Measurements from ENCODE around the gene LRMDA. TPM values are rescaled to one million over a fixed set of nuclear protein-coding genes. Genes with fewer than 3 reads are reported as not detected.

LRMDA gene
- total RNA-seq, 1 experiment from 2014 or later = 4.8 TPM

DNA sequence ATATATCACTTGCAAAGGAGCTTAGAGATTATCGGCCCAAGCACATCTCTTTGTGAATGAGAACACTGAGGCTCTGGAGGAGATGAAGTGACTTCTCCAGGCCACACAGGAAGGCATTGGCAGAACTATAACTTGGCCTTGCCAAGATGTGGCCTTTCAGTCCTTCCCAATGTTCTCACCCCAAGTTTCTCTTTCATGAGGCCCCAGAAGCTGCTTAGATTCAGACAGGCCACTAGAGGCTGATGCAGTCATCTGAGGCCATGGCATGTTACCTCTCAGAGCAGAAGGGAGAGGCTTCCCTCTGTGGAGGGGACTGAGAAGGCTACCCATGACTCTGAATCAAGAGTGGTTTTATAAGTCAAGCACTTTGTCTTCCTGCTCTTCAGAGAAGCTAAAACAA lies 1003.7 kb downstream of the LRMDA start:
- no peak for DNase-seq (ENCODE audit: low read depth, low spot score)
- ATAC-seq = no peak
- POLR2A ChIA-PET = no interaction called here

More for the DNA sequence above, 1003.7 kb downstream of the LRMDA start:
- H3K27me3 ChIP-seq (ENCODE audit: insufficient read depth, low read length) = peaks cover 9% of the 10 kb centered on the region; the same call in 1 of the 2 replicates
- H4K20me1 ChIP-seq (ENCODE audit: insufficient read depth) = no peaks in the 10 kb centered on the region
- ChIA-PET CTCF (no interaction called here), RAD21 (ENCODE audit: low non-redundant PET in 1 of 2, low total read pairs in 2 of 2, uncharacterized antibody in 2 of 2, unreplicated experiment in 2 of 2) (no interaction called here)
- no peak overlapping the region for H3K4me2 ChIP-seq (ENCODE audit: low read length)
- H3K27ac ChIP-seq (ENCODE audit: low read depth, low read length) = no peak overlapping the region
- H3K79me2 ChIP-seq (ENCODE audit: insufficient read depth, low read length) = no peaks in the 10 kb centered on the region
- H3K4me3 ChIP-seq (replicated peaks in 1 of 2; ENCODE audit: low read depth in 1 of 2, low read length in 2 of 2) = no peak overlapping the region
- H3K36me3 ChIP-seq (ENCODE audit: control insufficient read depth in 1 of 2, insufficient read depth in 2 of 2, low read length in 2 of 2) = no peaks in the 10 kb centered on the region
- BruUV-seq (replicated peaks) = no TSS peak
- peaks cover 0 to 15% of the 10 kb centered on the region in 2 experiments; a peak in 2 of 4 replicates for H3K4me1 ChIP-seq (ENCODE audit: control insufficient read depth in 1 of 2, insufficient read depth in 2 of 2, low read length in 2 of 2)
- H3K9me3 ChIP-seq (ENCODE audit: control insufficient read depth in 1 of 2, insufficient read depth in 1 of 2, low read depth in 1 of 2, low read length in 2 of 2) = no peaks in the 10 kb centered on the region
- H3K9ac ChIP-seq (ENCODE audit: low read length) = no peak overlapping the region
- no peaks in the 10 kb centered on the region for H3K9me2 ChIP-seq (ENCODE audit: insufficient read depth)
- intact Hi-C loops (cut with micrococcal nuclease) = no loop called here
- H2AFZ ChIP-seq (ENCODE audit: low read depth, low read length, poor library complexity, severe bottlenecking) = no peak overlapping the region
- TF ChIP-seq, protein P1, sequence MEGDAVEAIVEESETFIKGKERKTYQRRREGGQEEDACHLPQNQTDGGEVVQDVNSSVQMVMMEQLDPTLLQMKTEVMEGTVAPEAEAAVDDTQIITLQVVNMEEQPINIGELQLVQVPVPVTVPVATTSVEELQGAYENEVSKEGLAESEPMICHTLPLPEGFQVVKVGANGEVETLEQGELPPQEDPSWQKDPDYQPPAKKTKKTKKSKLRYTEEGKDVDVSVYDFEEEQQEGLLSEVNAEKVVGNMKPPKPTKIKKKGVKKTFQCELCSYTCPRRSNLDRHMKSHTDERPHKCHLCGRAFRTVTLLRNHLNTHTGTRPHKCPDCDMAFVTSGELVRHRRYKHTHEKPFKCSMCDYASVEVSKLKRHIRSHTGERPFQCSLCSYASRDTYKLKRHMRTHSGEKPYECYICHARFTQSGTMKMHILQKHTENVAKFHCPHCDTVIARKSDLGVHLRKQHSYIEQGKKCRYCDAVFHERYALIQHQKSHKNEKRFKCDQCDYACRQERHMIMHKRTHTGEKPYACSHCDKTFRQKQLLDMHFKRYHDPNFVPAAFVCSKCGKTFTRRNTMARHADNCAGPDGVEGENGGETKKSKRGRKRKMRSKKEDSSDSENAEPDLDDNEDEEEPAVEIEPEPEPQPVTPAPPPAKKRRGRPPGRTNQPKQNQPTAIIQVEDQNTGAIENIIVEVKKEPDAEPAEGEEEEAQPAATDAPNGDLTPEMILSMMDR (IDR thresholded peaks at IDR 0.05 in 2 of 3, conservative IDR thresholded peaks at IDR 0.05 in 1 of 3; ENCODE audit: borderline replicate concordance in 1 of 3, insufficient read depth in 1 of 3, low read depth in 2 of 3, low read length in 2 of 3) = no peak
- TF ChIP-seq YY1 (IDR thresholded peaks at IDR 0.05; ENCODE audit: extremely low read depth, insufficient replicate concordance, low read depth, low read length) (no peak), SP1 (IDR thresholded peaks at IDR 0.05; ENCODE audit: low read depth) (no peak), CBX3 (IDR thresholded peaks at IDR 0.05; ENCODE audit: low read depth) (no peak), FOSL1 (IDR thresholded peaks at IDR 0.05; ENCODE audit: low read depth) (no peak), SIN3A (IDR thresholded peaks at IDR 0.05; ENCODE audit: low read depth) (no peak), ZBTB33 (IDR thresholded peaks at IDR 0.05; ENCODE audit: extremely low read depth, insufficient replicate concordance, low read length) (no peak), ZNF274 (IDR thresholded peaks at IDR 0.05; ENCODE audit: low read depth, low read length) (no peak), MAX (IDR thresholded peaks at IDR 0.05) (no peak), POLR2A (IDR thresholded peaks at IDR 0.05; ENCODE audit: borderline replicate concordance, extremely low read depth, insufficient read depth, insufficient read length) (no peak), EZH2phosphoT487 (IDR thresholded peaks at IDR 0.05; ENCODE audit: borderline replicate concordance) (no peak), POLR2AphosphoS5 (IDR thresholded peaks at IDR 0.05; ENCODE audit: low read depth, low read length) (no peak), EGR1 (IDR thresholded peaks at IDR 0.05; ENCODE audit: low read depth) (no peak), TCF7L2 (IDR thresholded peaks at IDR 0.05; ENCODE audit: borderline replicate concordance, extremely low read depth, insufficient read depth, insufficient read length) (no peak), SRF (IDR thresholded peaks at IDR 0.05; ENCODE audit: low read depth) (no peak), REST (IDR thresholded peaks at IDR 0.05; ENCODE audit: low read depth) (no peak), RAD21 (IDR thresholded peaks at IDR 0.05; ENCODE audit: low read depth) (no peak)
- TF ChIP-seq, protein P2, sequence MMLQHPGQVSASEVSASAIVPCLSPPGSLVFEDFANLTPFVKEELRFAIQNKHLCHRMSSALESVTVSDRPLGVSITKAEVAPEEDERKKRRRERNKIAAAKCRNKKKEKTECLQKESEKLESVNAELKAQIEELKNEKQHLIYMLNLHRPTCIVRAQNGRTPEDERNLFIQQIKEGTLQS (IDR thresholded peaks at IDR 0.05) = no peak

Measured in HCT116 (cell line).